Measurements from ENCODE around the gene THOC7. TPM values are rescaled to one million over a fixed set of nuclear protein-coding genes. Genes with fewer than 3 reads are reported as not detected.
A peak's percentile ranks its signal among the peaks of the same experiment; 100 is the strongest.

Gene THOC7
- 100 to 1,000 TPM in 1 of 4 donors, 10 to 100 TPM in 3; 66.0 to 102 (median 78.8) TPM for total RNA-seq

DNA sequence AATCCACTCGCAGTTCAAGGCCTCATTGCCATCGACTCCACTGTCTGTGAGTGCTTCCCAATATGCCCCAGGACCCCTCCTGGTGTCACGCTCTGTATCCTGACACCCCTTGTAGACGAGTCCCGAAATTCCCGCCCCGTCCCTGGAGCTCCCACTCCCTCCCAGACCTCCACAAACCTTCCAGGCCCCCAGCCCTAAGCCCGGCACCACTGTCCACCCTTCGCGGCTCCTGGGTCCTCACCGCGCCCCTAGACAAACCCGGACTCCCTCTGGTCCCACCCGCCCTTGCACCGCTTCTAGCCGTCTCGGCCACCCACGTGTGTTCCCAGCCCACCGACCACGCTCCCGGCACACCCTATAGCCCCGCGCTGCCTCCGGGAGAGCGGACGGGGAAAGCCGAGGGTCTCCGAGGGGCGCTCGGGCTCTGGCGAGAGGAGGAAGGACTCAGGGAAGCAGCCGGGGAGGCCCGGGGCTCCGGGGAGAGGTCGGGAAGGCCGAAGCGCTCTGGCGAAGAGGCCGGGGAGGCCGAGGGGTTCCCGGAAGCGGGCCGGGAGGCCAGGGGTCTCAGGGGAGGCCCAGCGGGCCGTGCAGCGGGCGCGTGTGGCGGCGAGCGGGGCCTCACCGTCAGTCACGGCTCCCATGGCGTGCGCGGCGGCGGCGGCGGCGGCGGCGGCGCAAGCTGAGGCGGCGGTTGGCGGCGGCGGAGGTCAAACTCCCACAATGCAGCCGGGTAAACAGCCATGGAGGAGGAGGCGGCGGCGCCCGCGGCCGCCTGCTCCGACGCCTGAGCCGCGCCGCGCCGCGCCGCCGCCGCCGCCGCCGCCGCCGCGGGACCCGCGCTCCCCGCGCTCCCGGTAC, at the start of gene THOC7, which contains the start of gene ATXN7:
TSS of gene THOC7 (minus strand) at position 656 of the 858 bp plus-strand sequence. CDS start at position 641, 15 bp downstream.
TSS of gene ATXN7 (plus strand) at position 718 of the 858 bp plus-strand sequence. CDS start 48,732 bp downstream, outside the sequence.
- 2% methylated on average over 6 of the region's 98 CpGs for WGBS
- no peaks in the 10 kb centered on the region for H3K9me3 ChIP-seq
- intact Hi-C loops (cut with DNase I) = loop anchor here (5.0 to 10.0 kb wide), 2 partner anchors 49 to 131 kb away; partner anchors contain the start of gene SCAANT1
- TF ChIP-seq POLR2AphosphoS5 (IDR thresholded peaks at IDR 0.05) = no peak
- TF ChIP-seq, protein P1, sequence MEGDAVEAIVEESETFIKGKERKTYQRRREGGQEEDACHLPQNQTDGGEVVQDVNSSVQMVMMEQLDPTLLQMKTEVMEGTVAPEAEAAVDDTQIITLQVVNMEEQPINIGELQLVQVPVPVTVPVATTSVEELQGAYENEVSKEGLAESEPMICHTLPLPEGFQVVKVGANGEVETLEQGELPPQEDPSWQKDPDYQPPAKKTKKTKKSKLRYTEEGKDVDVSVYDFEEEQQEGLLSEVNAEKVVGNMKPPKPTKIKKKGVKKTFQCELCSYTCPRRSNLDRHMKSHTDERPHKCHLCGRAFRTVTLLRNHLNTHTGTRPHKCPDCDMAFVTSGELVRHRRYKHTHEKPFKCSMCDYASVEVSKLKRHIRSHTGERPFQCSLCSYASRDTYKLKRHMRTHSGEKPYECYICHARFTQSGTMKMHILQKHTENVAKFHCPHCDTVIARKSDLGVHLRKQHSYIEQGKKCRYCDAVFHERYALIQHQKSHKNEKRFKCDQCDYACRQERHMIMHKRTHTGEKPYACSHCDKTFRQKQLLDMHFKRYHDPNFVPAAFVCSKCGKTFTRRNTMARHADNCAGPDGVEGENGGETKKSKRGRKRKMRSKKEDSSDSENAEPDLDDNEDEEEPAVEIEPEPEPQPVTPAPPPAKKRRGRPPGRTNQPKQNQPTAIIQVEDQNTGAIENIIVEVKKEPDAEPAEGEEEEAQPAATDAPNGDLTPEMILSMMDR (IDR thresholded peaks at IDR 0.05) = no peak
- TF ChIP-seq EP300 (IDR thresholded peaks at IDR 0.05) = no peak
- TF ChIP-seq POLR2A (IDR thresholded peaks at IDR 0.05; ENCODE audit: low read depth) = no peak
- H3K27ac ChIP-seq (replicated peaks in 1 of 4) = peak within 1 kb of the TSS; percentile 88 to 94 (median 90)
- no peaks in the 10 kb centered on the region for H3K36me3 ChIP-seq
- no peaks in the 10 kb centered on the region for H3K27me3 ChIP-seq
- DNase-seq (ENCODE audit: extremely low spot score) = no peak
- peaks cover 9 to 46% (median 33%) of the 10 kb centered on the region in 4 donors for H3K4me1 ChIP-seq
- peak within 1 kb of the TSS; percentile 81 to 100 (median 98) for H3K4me3 ChIP-seq

- Histone ChIP-seq H3K4me3 (peak overlapping the region; percentile 85 to 98 (median 95)), H3K27me3 (no peaks in the 10 kb centered on the region), H3K27ac (replicated peaks in 1 of 4) (peak overlapping the region; percentile 99 to 100 (median 100)), H3K36me3 (peaks cover 0 to 24% (median 8%) of the 10 kb centered on the region in 4 donors), H3K4me1 (peaks cover 24 to 42% (median 41%) of the 10 kb centered on the region in 4 donors), H3K9me3 (no peaks in the 10 kb centered on the region)
- intact Hi-C loops (cut with DNase I) = loop anchor here (5.0 kb wide), 1 partner anchor 51 kb away; the partner anchor contains the start of genes ATXN7 and THOC7
- TF ChIP-seq EP300 (IDR thresholded peaks at IDR 0.05) (peak; percentile 21), POLR2AphosphoS5 (IDR thresholded peaks at IDR 0.05) (peak; percentile 42 to 53), POLR2A (IDR thresholded peaks at IDR 0.05; ENCODE audit: low read depth) (no peak)
- TF ChIP-seq, protein P1 (IDR thresholded peaks at IDR 0.05) = no peak
- DNase-seq (ENCODE audit: extremely low spot score) = peak; percentile 94
- 9% methylated on average over 32 of the region's 46 CpGs for WGBS
These were observed 49.4 kb upstream of the THOC7 start for GRCh38 chr3:63912768-63913588.

DNA sequence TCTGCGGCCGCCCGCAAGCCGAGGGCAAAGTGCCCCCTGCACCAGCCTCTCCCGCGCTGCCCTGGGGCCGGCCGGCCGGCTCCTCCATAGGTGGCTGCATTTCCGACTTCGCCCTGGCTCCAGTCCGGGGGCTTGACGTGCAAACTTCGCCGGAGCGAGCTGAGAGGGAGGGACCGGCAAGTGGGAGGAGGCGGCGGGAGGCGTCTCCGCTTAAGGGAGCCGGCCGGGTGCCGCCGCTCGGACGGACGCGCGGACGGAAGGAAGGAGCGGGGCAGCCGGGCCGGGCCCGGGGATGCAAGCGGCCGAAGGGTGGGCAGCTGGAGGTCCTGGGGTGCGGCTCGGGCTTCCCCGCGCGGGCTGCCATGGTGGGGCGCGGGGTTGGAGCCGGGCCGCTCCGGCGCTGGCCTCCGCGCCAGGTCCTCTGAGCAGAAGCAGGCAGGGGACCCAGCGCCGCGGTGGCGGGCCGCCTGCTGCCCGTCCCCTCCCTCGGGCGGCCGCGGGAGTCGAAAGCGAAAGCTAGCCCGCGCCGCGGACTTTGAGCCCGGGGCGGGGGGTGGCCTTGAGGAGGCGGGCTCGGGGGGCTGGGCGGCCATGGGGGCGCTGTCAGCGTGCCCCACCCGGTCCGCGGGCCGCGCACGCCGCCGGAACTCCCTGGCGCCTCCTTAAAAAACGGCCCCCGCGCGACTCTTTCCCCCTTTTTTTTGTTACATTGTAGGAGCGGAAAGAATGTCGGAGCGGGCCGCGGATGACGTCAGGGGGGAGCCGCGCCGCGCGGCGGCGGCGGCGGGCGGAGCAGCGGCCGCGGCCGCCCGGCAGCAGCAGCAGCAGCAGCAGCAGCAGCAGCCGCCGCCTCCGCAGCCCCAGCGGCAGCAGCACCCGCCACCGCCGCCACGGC, 48.5 kb upstream of the THOC7 start, which contains the start of gene SCAANT1:
TSS of gene SCAANT1 (minus strand) at position 511 of the 895 bp plus-strand sequence.
- Histone ChIP-seq H3K27ac (replicated peaks in 1 of 4) (peak within 1 kb of the TSS; percentile 99 to 100 (median 100)), H3K27me3 (no peaks in the 10 kb centered on the region), H3K36me3 (peaks cover 0 to 15% (median 4%) of the 10 kb centered on the region in 4 donors), H3K9me3 (no peaks in the 10 kb centered on the region), H3K4me1 (peaks cover 24 to 42% (median 41%) of the 10 kb centered on the region in 4 donors), H3K4me3 (peak within 1 kb of the TSS; percentile 85 to 98 (median 95))
- peak; percentile 96 for DNase-seq (ENCODE audit: extremely low spot score)
- intact Hi-C loops (cut with DNase I) = loop anchor here (5.0 kb wide), 1 partner anchor 50 kb away; the partner anchor contains the start of genes ATXN7 and THOC7
- no peak for TF ChIP-seq EP300 (IDR thresholded peaks at IDR 0.05)
- TF ChIP-seq POLR2AphosphoS5 (IDR thresholded peaks at IDR 0.05) = peak; percentile 85 to 88
- peak; percentile 56 for TF ChIP-seq POLR2A (IDR thresholded peaks at IDR 0.05; ENCODE audit: low read depth)
- TF ChIP-seq, protein P1 (IDR thresholded peaks at IDR 0.05) = peak in 2 of 3 experiments; percentile 10 to 18
- WGBS = 0% methylated on average over 6 of the region's 115 CpGs
